Measurements from ENCODE around the gene TBL1X.

Gene TBL1X

DNA sequence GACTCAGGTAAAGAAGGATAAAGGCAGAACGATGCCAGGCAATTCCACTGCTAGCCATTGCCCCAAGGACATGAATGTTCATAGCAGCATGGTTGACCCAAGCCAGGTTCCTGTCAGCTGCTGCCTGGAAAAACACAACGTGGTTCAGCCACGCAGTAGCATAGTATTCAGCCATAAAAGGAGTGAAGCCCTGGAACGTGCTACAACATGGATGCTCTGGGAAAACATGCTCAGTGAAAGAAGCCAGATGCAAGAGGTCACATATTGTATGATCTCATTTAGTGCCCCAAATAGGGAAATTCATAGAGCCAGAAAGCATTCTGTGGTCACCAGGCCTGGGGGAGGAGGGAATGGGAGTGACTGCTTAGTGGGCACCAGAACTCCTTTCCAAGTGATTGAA lies 170.9 kb downstream of the TBL1X start:
- no peak for DNase-seq

DNA sequence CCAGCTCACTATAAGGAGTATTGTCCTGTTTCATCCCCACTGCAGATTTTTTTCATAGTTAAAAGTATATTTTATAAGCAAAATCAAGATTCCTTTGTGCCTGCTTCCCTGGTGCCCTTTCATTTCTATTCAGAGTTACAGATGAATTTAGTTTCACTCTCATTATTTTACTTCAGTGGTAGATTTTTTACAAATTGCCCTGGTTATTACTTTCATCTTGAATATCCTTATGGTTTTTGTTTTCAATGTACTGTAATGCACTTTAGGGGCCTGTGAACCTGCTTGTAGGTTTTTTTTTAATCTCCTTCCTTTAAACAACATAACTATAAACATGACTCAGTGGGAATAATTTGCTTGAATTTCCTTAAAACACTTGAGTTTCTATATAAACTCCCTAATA lies 174.0 kb downstream of the TBL1X start:
- DNase-seq = no peak

DNA sequence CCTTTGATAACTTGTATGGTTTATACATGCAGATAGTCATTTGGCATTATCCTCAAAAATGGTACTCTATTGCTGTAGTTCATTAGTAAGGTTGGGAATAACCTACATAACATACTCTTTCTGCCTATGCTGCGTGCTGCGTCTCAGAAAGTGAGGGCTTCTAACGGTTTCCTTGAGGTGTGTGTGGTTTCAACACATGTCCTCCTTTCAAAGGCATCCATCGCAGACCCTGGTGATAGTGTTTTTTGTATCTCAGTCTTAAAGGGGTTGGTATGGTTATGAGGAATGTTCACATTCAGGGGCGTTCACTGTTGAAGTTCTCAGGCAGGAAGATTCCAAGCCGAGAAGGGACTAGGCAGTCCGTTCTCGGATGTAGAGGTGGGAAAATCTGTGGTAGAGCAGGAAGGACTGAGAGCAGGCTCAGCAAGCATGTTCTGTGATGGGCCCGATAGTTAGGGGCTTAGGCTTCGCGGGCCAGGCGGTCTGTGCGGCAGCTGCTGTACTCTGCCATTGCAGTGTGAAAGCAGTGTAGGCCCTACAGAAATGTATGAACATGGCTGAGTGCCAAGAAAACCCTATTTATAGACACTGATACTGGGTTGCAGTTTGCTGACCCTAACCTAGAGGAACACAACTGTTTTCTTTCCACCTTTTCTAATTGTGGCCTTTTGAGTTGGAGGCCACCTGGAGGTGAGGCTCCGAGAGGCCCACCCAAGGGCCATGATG lies 177.6 kb downstream of the TBL1X start:
- no peak for DNase-seq

DNA sequence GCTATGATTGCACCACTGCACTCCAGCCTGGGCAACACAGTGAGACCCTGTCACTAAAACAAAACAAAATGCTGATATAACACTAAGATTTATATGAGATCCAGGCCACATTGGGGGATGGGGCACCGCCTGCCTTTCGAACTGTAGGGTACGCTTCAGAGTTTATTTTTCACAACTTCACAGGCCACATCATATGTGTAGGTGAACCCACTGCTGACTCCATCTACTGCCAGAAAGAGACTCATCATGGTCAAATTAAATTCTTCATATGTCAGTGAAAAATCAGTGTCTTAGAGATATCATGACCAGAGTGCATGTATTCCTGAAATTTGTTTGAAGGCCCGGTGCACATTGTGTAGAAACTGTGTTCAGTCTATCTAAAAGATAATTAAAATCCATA lies 178.9 kb downstream of the TBL1X start:
- no peak for DNase-seq

DNA sequence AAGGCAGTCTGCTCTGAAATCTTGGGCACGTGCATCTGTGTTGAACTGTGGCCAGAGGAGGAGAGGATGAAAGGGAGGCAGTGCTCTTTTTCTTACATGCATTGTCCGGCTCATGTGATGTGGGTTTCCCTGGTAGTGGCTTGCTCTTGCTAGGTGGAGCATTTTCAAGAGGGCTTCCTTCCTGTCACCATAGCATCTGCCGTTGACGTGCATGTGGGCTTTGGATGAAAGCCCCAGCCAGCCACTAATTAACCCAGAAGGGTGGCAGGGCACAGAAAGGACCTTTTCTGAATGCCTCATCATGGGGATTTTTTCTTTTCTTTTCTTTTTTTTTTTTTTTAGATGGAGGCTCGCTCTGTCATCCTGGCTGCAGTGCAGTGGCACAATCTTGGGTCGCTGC lies 179.5 kb downstream of the TBL1X start:
- no peak for DNase-seq

DNA sequence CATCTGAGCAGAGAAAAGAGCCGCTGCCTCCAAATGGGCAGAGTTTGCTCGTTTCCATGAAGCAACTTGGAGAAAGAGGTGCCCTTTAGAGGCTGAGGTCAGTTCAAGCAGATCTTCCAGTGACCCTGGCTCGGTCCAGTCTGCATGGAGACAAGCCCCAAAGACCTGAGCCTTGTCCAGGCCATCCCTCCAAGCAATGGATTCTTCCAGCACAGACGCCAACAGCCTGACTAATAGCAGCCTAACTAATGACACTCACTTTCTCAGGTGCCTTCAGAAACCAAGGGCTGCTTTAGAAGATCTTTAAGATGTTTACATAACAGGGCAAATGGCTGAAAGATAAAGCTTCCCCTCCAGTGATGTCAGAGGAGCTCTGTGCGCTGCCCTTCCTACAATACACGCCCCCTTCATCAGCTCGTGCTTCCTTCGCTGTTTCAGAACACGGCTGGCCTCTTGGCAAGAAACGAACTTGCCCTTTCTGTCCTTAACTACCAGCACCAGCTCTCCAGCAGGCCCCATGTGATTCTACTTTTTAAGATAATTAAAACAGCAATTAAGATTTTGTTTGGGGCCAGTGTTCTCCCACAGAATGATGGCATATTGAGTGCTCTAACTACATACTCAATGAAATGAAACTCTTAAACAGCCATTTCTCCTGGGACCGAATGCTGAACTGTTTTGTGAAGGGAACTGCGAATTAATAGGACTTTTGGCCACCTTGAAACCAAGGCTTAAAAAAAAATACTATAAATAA lies 181.8 kb downstream of the TBL1X start:
- DNase-seq = no peak

DNA sequence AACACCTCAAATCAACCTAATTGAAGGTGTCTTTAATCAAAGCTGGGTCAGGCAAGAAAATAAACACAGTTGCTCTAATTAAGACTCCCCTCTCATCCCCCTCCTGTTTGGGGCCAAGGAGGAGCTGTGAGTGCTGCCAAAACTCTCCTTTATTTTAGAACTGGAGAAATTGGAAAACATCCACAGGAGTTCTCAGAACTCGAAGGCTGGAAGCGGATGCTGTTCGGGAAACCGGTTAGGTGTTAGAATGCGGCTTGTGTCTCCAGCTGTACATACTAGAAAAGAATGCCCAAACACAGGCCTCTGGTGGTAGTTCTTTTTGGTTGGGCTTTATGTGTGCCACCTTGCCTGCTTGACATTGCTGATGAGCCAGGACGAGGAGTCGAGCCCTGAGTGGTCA lies 182.6 kb downstream of the TBL1X start:
- no peak for DNase-seq

DNA sequence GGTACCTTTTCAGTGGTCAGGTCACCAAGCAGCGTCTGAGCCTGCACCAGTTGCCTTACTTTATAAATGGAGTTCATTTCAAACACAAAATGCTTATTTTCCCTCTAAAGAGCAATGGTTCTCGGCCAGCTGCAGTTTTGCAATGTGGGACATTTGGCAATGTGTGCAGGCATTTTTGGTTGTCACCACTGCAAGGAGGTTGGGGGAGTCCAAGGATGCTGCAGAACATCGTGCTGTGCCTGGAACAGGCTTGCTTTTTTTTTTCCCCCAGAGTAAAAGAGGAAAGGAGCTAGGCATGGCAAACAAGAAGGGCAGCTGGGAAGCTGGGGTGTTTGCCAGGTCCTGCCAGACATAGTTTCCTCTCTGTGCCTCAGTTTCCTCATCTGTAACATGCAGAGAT lies 185.2 kb downstream of the TBL1X start:
- DNase-seq = no peak

DNA sequence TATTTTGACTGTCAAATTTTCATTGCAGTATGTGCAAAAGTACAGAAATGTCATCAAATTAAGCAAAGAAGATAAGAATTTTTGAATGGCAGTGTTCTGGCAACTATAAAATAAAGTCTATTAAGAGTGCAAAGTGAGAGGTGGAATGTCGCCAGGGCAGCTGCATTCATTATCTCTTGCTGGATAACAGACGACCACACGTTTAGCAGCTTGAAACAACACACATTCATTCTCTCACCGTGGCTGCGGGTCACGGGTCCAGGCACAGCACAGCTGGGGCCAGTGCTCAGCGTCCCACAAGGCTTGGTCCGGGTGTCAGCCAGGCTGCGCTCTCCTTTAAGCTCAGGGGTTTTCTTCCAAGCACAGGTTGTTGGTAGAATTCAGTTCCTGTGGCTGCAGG lies 186.9 kb downstream of the TBL1X start:
- no peak for DNase-seq

DNA sequence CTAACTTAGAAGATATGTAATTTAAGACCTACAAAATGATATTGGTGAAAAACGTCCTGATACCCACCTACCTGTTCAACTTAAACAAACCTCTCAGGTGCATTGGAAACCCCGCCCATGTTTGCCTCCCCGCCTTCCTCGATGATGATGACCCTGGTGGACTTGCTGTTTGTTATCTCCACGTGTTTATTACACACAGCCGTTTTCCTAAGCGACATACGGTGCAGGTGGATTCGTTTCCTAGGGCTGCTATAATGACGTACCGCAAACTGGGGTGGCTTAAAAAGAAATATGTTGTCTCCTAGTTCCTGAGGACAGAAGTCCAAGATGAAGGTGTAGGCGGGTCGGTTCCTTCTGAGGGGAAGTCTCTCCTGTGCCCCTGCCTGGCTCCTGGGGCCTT lies 190.1 kb downstream of the TBL1X start:
- DNase-seq = no peak

DNA sequence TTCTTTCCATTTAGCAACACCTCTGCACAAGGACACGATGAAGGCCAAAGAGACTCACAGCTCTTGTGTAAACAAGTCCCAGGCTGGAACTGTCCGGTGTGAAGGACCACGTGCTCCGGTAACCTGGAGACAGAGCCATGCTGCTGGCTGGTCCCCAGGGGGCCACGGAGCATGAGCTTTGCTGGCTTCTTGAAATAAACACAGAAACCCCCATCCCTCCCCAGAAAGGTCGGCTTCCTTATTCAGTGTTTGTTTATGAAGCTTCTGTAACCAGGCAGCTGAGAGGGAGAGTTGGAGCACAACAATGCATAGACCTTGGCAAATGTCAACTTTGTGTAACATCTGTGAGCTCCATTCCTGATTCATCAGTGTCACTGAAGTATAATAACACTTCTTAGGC lies 191.4 kb downstream of the TBL1X start:
- no peak for DNase-seq

DNA sequence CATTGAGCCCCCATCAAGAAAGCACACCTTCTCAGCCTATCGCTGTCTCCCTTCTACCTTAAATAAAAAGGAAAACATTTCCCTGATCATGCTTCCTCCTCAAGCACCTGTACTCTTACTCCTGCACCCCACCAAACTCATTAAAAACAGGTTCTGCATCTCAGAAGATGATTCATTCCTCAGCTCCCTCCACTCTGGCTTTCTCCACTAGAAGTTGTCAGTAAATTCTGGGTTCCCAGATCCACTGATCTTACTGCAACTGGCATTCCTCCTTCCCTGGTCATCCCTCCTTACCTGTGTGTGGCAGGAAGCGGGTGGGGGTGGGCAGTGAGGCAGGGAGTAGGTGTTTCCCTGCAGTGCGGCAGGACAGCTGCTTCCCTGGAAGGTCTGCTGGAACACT lies 192.0 kb downstream of the TBL1X start:
- DNase-seq = no peak

DNA sequence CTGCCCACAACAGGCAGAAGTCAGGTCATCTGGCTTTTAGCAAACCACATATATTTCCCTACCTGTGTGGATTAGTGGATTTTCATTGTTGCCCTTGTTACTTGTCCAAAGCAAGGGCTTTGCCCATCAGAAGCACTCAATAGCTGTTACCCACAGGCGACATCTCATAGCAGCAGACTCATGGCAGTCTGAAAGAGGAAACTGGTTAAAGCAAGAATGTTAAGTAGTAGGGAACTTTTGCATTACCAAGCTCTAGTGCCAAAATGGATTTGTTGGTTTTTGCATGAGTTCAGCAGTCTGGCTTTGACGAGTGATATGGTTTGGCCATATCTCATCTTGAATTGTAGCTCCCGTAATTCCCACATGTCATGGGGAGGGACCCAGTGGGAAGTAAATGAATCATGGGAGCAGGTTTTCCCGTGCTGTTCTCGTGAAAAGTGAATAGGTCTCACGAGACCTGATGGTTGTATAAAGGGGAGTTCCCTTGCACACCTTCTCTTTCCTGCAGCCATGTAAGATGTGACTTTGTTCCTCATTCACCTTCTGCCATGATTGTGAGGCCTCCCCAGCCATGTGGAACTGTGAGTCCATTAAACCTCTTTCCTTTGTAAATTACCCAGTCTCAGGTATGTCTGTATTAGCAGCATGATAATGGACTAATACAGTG lies 192.9 kb downstream of the TBL1X start:
- DNase-seq = no peak

DNA sequence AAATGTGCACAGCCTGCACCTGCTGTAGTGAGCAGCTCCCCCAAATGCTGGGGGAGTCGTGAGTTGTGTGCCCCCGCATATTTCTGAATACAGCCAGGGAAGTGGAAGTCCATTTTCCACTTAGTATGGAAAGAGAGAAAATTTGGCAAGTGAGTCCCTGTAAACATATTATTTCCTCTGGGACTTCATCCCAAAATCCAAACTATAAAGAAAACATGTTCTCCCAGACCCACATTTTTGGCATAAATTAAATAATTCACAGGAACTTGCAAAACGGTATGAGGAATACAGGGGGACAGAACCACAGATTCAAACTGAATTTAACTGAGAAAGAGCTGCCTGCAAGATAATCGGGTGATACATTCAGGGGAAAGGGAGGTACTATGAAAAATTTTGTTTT lies 193.6 kb downstream of the TBL1X start:
- no peak for DNase-seq

DNA sequence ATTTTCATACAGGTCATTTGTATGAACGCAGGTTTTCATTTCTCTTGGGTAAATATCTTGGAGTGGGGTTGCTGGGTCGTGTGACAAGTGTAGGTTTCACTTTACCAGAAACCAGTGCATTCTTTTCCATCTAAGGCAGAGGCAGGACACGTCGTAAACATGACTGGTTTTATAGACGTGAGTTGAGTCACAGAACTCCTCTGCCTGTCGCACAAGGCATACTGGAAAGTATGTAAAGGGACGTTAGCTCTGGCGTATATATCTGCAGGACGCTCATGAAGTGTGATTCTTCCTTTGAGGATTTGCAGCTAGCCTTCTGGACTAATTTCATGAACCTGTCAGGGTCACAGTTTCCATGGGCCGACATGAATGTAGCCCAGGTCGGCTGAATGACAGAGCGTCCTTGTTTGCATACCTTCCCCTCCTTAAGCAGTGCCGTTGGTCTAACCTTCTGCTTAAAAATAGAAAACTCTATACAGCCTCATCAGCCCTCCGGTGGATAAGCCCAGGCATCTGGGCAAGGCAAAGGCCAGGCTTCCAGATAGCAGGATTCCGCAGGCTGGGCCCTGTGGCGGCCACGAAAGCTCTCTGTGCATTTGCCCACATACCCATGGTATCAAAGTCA lies 194.8 kb downstream of the TBL1X start:
- no peak for DNase-seq

DNA sequence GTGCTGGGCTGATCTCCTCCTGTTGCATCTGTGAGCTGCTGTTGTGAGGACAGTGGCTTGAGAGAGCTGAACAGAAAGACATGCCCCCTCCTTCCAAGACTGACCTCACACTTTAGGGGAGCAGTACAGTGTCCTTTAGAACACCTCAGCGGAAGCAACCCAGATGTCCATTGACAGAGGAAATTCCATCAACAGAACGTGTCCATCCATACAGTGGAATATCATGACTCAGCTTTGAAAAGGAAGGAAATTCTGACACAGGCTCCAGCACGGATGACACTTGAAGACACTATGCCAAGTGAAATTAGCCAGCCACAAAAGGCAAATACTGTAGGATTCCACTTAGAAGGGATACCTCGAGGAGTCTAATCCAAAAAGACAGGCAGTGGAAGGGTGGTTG lies 197.3 kb downstream of the TBL1X start:
- DNase-seq = no peak

DNA sequence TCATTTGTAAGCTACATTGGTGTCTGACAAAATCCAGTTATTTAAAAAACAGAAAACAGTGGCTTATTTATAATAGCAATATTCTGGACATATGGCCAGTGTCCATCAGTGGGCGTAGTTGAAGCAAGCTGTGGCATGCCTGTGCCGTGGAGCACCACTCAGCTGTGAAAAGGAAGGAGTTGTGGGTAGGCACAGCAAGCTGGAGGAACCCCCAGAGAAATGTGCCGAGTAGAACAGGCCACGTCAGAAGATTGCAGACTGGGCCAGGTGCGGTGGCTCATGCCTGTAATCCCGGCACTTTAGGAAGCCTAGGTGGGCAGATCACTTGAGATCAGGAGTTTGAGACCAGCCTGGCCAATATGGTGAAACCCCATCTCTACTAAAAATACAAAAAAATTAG lies 198.4 kb downstream of the TBL1X start:
- no peak for DNase-seq

DNA sequence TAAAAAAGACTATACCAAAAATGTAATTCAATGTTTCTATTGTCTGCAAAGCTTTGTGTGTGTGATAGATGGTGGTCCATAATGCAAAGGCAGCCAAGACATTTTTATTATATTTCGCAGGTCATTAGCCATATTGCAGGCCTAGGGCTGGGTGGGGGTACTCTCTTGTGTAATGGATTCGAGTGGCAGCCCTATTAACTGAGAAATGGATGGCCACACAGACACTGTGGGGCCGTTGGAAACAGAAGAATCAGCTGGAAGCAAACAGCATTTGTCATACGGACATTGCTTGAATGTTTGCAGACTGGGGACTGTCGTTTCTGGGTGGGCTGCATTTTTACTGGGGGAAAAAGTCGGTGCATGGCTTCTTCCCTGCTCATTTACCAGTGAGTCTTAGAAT lies 199.4 kb downstream of the TBL1X start:
- DNase-seq = no peak

DNA sequence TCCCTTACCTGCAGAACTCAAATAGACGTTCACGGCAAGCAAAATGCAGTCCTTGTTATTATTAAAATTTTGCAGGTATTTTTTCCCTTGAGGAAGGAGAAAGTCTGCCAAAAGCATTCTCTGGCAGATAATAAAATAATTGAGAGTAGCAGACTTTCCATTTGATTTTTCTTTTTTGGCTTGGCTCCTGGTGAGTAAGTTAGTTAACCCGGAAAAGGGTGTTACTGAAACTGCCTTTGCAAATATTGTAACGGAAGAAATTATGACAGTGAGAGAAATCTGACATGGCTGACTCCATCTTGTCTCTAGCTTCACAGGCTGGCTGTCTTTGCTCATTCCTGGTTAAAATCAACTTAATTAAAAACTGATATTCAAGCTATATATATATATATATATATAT lies 200.3 kb downstream of the TBL1X start:
- DNase-seq = no peak

DNA sequence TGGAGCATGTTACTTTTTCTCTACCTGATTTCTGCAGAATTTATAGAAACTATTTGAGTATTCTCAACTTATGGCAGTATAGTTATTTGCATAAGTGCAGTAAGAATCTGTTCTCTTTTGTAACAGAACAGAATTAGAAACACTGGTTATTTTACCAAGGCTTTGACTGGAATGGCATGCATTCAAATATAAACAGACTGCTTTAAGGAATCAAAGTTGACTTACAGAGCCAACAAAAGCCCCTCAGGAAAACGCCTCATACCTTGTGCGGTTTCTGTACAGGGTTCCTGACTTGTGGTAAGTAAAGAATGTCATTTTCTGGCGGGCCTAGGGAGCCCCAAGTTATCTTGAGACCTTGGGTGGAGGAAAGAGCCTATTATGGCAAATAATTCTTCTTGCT lies 203.7 kb downstream of the TBL1X start:
- no peak for DNase-seq

DNA sequence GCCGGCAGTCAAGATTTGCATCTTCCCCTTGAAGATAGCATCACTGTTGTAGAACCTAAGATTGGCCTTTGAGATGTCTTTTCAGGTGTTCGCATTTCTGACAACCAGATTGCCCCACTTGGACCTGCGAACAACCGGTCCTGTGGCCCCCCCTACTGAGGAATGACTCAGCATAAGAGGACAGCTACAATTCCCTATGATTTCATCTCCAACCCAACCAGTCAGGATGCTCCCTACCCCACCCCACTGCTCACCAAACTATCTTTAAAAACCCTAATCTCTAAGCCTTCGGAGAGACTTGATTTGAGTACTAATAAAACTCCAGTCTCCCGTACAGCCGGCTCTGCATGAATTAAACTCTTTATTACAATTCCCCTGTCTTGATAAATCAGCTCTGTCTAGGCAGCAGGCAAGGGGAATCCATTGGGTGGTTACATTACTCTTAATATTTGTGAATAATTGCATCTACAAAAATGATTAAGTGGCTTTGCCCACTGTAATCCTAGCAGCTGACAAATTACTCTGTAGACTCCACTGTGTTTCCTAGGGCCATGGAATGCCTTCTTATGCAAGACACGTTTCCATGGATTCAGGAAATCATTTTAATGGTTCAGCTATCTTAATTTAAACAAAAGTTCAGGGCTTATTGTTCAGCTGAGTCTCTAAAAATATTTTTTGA lies 205.4 kb downstream of the TBL1X start:
- DNase-seq = no peak

DNA sequence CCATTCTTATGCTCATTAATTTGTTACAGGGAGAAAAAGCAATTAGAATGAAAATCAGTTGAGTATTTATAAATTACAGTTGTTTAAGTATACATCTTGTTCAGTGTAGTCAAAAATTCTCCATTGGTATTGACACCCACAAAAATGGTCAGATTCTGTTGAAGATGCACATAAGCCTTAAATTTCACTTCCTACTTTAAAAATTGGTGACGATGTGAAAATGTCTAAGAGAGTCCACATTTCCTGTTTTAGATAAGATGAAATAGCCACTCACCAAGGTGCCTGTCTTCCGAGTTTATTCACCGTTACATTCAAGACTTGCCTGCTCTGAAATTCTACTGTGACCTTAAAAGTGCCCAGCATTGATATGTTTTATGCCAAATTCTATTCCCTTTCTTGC lies 207.1 kb downstream of the TBL1X start:
- no peak for DNase-seq

DNA sequence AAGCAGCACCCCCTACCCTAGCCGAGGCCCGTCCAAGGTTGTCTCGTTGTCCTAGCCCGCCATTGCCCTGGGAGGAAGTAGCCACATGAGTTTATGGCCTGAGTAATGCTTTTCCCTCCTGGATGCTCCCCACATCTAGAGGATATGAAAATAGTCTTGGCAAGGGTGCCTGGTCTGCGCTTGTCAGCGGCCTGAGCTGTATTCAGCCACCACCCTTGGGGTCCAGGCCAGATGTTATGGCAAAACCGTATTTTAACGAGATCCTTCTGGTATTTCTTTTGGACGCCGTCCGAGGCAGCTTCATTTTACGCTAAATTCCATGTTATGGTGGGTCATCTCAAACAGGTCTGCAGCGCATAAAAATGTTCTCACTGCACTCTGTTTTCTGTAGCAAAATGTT lies 211.4 kb downstream of the TBL1X start:
- DNase-seq = no peak

Measured in AML-193 (cell line).